H9 (cell line): Measurements from ENCODE around the gene ZNF467. TPM values are rescaled to one million over a fixed set of nuclear protein-coding genes. Genes with fewer than 3 reads are reported as not detected.

Experiments used
- DNase-seq: peaks from one replicate; pipeline ENCODE4 v3.0.0-alpha.2; 2017
- H2AFZ ChIP-seq: one replicate; pipeline ENCODE4 v1.6.1; 2013; ENCODE audit warnings: mild to moderate bottlenecking, low read length, control low read depth, moderate library complexity
- H2AK5ac ChIP-seq: 2 replicates; pipeline ENCODE4 v1.6.1; 2013; ENCODE audit warnings: low read length, control low read depth, mixed read lengths; ENCODE audit not compliant: insufficient read length
- H2BK120ac ChIP-seq: one replicate; pipeline ENCODE4 v1.6.1; 2013; ENCODE audit warnings: low read depth, mild to moderate bottlenecking, low read length, control low read depth, inconsistent platforms; ENCODE audit not compliant: poor library complexity, severe bottlenecking
- H2BK12ac ChIP-seq: 2 replicates; pipeline ENCODE4 v1.6.1; 2013; ENCODE audit warnings: low read length, control low read depth, mixed read lengths, low read depth; ENCODE audit not compliant: insufficient read length
- H2BK15ac ChIP-seq: 2 replicates; pipeline ENCODE4 v1.6.1; 2013; ENCODE audit warnings: low read depth, low read length, control low read depth
- H2BK20ac ChIP-seq: one replicate; pipeline ENCODE4 v1.6.1; 2013; ENCODE audit warnings: low read depth, mild to moderate bottlenecking, low read length, control low read depth, inconsistent platforms; ENCODE audit not compliant: poor library complexity, severe bottlenecking
- H2BK5ac ChIP-seq: 2 replicates; pipeline ENCODE4 v1.6.1; 2013; ENCODE audit warnings: low read length, control low read depth, mixed read lengths; ENCODE audit not compliant: insufficient read length
- H3K14ac ChIP-seq: 2 replicates; pipeline ENCODE4 v1.6.1; 2013; ENCODE audit warnings: low read length, control low read depth; ENCODE audit not compliant: insufficient read depth
- H3K18ac ChIP-seq: 2 replicates; pipeline ENCODE4 v1.6.1; 2013; ENCODE audit warnings: low read depth, mild to moderate bottlenecking, mixed read lengths, low read length, control low read depth; ENCODE audit not compliant: insufficient read length
- H3K23ac ChIP-seq: 2 replicates; pipeline ENCODE4 v1.6.1; 2013; ENCODE audit warnings: low read length, control low read depth, mixed read lengths, low read depth; ENCODE audit not compliant: insufficient read length
- H3K23me2 ChIP-seq: 2 replicates; pipeline ENCODE4 v1.6.1; 2013; ENCODE audit warnings: low read depth, mild to moderate bottlenecking, mixed read lengths, low read length, control low read depth; ENCODE audit not compliant: insufficient read length, poor library complexity, severe bottlenecking
- H3K27ac ChIP-seq: 2 replicates; pipeline ENCODE4 v1.5.1; 2013; ENCODE audit warnings: low read length, control low read depth, mixed read lengths, low read depth; ENCODE audit not compliant: insufficient read length
- H3K27me3 ChIP-seq: 2 replicates; pipeline ENCODE4 v1.6.1; 2013; ENCODE audit warnings: low read length, control low read depth, inconsistent platforms; ENCODE audit not compliant: insufficient read depth
- H3K4ac ChIP-seq: 2 replicates; pipeline ENCODE4 v1.6.1; 2013; ENCODE audit warnings: low read depth, mild to moderate bottlenecking, control low read depth, inconsistent platforms, low read length, moderate library complexity
- H3K4me1 ChIP-seq: 2 replicates; pipeline ENCODE4 v1.6.1; 2013; ENCODE audit warnings: low read length, control low read depth, inconsistent platforms; ENCODE audit not compliant: insufficient read depth
- H3K4me2 ChIP-seq: 2 replicates; pipeline ENCODE4 v1.6.1; 2013; ENCODE audit warnings: low read length, control low read depth, mixed read lengths; ENCODE audit not compliant: insufficient read length, insufficient read depth
- H3K56ac ChIP-seq: 2 replicates; pipeline ENCODE4 v1.6.1; 2013; ENCODE audit warnings: low read depth, mild to moderate bottlenecking, mixed read lengths, low read length, control low read depth; ENCODE audit not compliant: insufficient read length
- H3K79me1 ChIP-seq: 2 replicates; pipeline ENCODE4 v1.6.1; 2013; ENCODE audit warnings: low read depth, mild to moderate bottlenecking, moderate library complexity, low read length, control low read depth, inconsistent platforms; ENCODE audit not compliant: insufficient read depth, poor library complexity, severe bottlenecking
- H3K79me2 ChIP-seq: 2 replicates; pipeline ENCODE4 v1.6.1; 2013; ENCODE audit warnings: low read length, control low read depth, inconsistent platforms; ENCODE audit not compliant: insufficient read depth
- H3K9ac ChIP-seq: 2 replicates; pipeline ENCODE4 v1.6.1; 2013; ENCODE audit warnings: low read length, control low read depth, mixed read lengths; ENCODE audit not compliant: insufficient read length; ENCODE audit errors: extremely low read depth
- H3K9me3 ChIP-seq: one replicate; pipeline ENCODE4 v1.6.1; 2013; ENCODE audit warnings: low read depth, low read length, inconsistent platforms; ENCODE audit not compliant: control insufficient read depth
- H3T11ph ChIP-seq: one replicate; pipeline ENCODE4 v1.6.1; 2013; ENCODE audit warnings: mild to moderate bottlenecking, low read length, control low read depth, inconsistent platforms
- H4K20me1 ChIP-seq: one replicate; pipeline ENCODE4 v1.6.1; 2013; ENCODE audit not compliant: control insufficient read depth, insufficient read length, insufficient read depth
- H4K5ac ChIP-seq: 2 replicates; pipeline ENCODE4 v1.6.1; 2013; ENCODE audit warnings: low read depth, mild to moderate bottlenecking, mixed read lengths, low read length, control low read depth; ENCODE audit not compliant: insufficient read length
- H4K8ac ChIP-seq: replicated peaks from 2 replicates; pipeline ENCODE4 v1.6.1; 2013; ENCODE audit warnings: low read length, control low read depth, mixed read lengths, low read depth; ENCODE audit not compliant: insufficient read length
- H4K91ac ChIP-seq: 2 replicates; pipeline ENCODE4 v1.6.1; 2013; ENCODE audit warnings: low read depth, mild to moderate bottlenecking, moderate library complexity, mixed read lengths, low read length, control low read depth; ENCODE audit not compliant: insufficient read length
- H3K27ac Mint-ChIP-seq, 3 experiments: 2 replicates in 2 of 3; 3 replicates in 1 of 3; pipeline ENCODE4 v1.8.0; 2020 to 2021; ENCODE audit warnings: mixed read lengths in 3 of 3, mild to moderate bottlenecking in 1 of 3, moderate library complexity in 1 of 3
- H3K27me3 Mint-ChIP-seq: 2 replicates; pipeline ENCODE4 v1.8.0; 2021; ENCODE audit warnings: low read depth, mild to moderate bottlenecking, moderate library complexity, mixed read lengths
- H3K36me3 Mint-ChIP-seq, 3 experiments: 2 replicates in 2 of 3; 3 replicates in 1 of 3; pipeline ENCODE4 v1.8.0; 2020 to 2021; ENCODE audit warnings: low read depth in 3 of 3, mixed read lengths in 3 of 3; ENCODE audit not compliant: insufficient read depth in 1 of 3
- H3K4me1 Mint-ChIP-seq, 2 experiments: 2 replicates each; pipeline ENCODE4 v1.8.0; 2020; ENCODE audit warnings: mixed read lengths in 2 of 2
- H3K4me3 Mint-ChIP-seq, 2 experiments: 2 replicates in 1 of 2; 3 replicates in 1 of 2; pipeline ENCODE4 v1.8.0; 2020 to 2021; ENCODE audit warnings: mild to moderate bottlenecking in 2 of 2, mixed read lengths in 2 of 2, moderate library complexity in 1 of 2
- H3K9me3 Mint-ChIP-seq, 2 experiments: 2 replicates in 1 of 2; 3 replicates in 1 of 2; pipeline ENCODE4 v1.8.0; 2020; ENCODE audit warnings: mild to moderate bottlenecking in 2 of 2, mixed read lengths in 2 of 2, moderate library complexity in 1 of 2
- CTCF ChIP-seq: fragments of 200-600 bp; sonication (generic); conservative IDR thresholded peaks from 3 replicates; pipeline ENCODE4 v1.8.0; 2021; ENCODE audit warnings: antibody characterized with exemption, mild to moderate bottlenecking
- WGBS: extraction: QIAGEN DNeasy Blood & Tissue Kit; methylation state at CpG from one replicate; pipeline ENCODE4 v1.1.7; 2013; ENCODE audit warnings: missing lambda C conversion rate, low lambda C conversion rate, mixed read lengths; ENCODE audit not compliant: insufficient read length; ENCODE audit errors: extremely low coverage; 5-methylcytosine and 5-hydroxymethylcytosine counted together
- total RNA-seq: library from RNA; stranded (reverse); gene quantifications from 2 replicates; pipeline ENCODE4 v1.2.1, GENCODE V29; 2021

ZNF467 gene
- total RNA-seq, 1 experiment from 2014 or later, result 0.31 TPM

GRCh38 chr7:149776848-149777407, 3.5 kb upstream of the ZNF467 start:
- Histone ChIP-seq H3K23me2 (peaks cover 11% of the 10 kb centered on the region), H4K20me1 (no peaks in the 10 kb centered on the region), H4K91ac (no peak overlapping the region), H2BK20ac (no peak overlapping the region), H4K5ac (no peak overlapping the region), H3K56ac (no peak overlapping the region), H2BK120ac (no peak overlapping the region), H3K23ac (no peak overlapping the region), H3K4me1 (no peaks in the 10 kb centered on the region), H3K79me1 (no peaks in the 10 kb centered on the region), H2AK5ac (no peak overlapping the region), H3T11ph (no peak overlapping the region), H2BK15ac (no peak overlapping the region), H3K9me3 (no peaks in the 10 kb centered on the region), H2AFZ (no peak overlapping the region), H3K9ac (no peak overlapping the region), H2BK12ac (no peak overlapping the region), H3K79me2 (no peaks in the 10 kb centered on the region), H2BK5ac (no peak overlapping the region), H3K4ac (no peak overlapping the region), H3K27me3 (peaks cover 13% of the 10 kb centered on the region), H4K8ac (no peak overlapping the region), H3K14ac (no peak overlapping the region), H3K27ac (no peak overlapping the region), H3K18ac (no peak overlapping the region), H3K4me2 (no peak overlapping the region)
- WGBS, result no CpG with 5 or more reads among the region's 13 CpGs
- Mint-ChIP-seq H3K9me3 (no peaks in the 10 kb centered on the region), H3K4me1 (peaks cover 6 to 16% of the 10 kb centered on the region in 2 experiments), H3K36me3 (no peaks in the 10 kb centered on the region), H3K27ac (no peak overlapping the region), H3K27me3 (peaks cover 71% of the 10 kb centered on the region), H3K4me3 (no peak overlapping the region)
- no peak for DNase-seq
- TF ChIP-seq CTCF, result no peak
